GM19395 (cell line): Measurements from ENCODE around the gene BAIAP2.

Experiments used
- ATAC-seq: cut with Tn5 transposase; IDR thresholded peaks from one replicate; pipeline ENCODE4 v1.9.1; 2021; ENCODE audit warnings: mild to moderate bottlenecking, moderate library complexity; ENCODE audit not compliant: unreplicated experiment

Gene BAIAP2

GRCh38 chr17:81034779-81035520 is at the start of gene BAIAP2:
TSS of gene BAIAP2 (plus strand) at chr17:81035151. CDS start at chr17:81035255, 104 bp downstream.
- ATAC-seq, result peak; percentile 57

GRCh38 chr17:80986046-80986445 is 48.9 kb upstream of the BAIAP2 start:
- ATAC-seq, result no peak

- no peak for ATAC-seq
Measured at GRCh38 chr17:80986816-80987475, 48.0 kb upstream of the BAIAP2 start.

GRCh38 chr17:80987941-80988461 is 47.0 kb upstream of the BAIAP2 start:
- no peak for ATAC-seq

- ATAC-seq, result no peak
Measured at GRCh38 chr17:80989586-80989913, 45.4 kb upstream of the BAIAP2 start.

GRCh38 chr17:80990921-80991644 is 43.9 kb upstream of the BAIAP2 start:
- ATAC-seq, result no peak

GRCh38 chr17:80991645-80992076 is 43.3 kb upstream of the BAIAP2 start, which contains the start of gene CHMP6:
TSS of gene CHMP6 (plus strand) at chr17:80991841. CDS start at chr17:80991919, 78 bp downstream.
- ATAC-seq, result no peak

GRCh38 chr17:80992077-80992947 is 42.6 kb upstream of the BAIAP2 start:
- no peak for ATAC-seq

GRCh38 chr17:80992948-80993624 is 41.9 kb upstream of the BAIAP2 start:
- ATAC-seq, result no peak

- no peak for ATAC-seq
Measured at GRCh38 chr17:80995131-80995530, 39.8 kb upstream of the BAIAP2 start.

- ATAC-seq, result no peak
Measured at GRCh38 chr17:80996422-80997305, 38.3 kb upstream of the BAIAP2 start.

GRCh38 chr17:80997424-80998117 is 37.4 kb upstream of the BAIAP2 start:
- no peak for ATAC-seq

GRCh38 chr17:80998118-80998747 is 36.7 kb upstream of the BAIAP2 start:
- no peak for ATAC-seq

GRCh38 chr17:80998748-80999535 is 36.0 kb upstream of the BAIAP2 start:
- no peak for ATAC-seq

- ATAC-seq, result no peak
Measured at GRCh38 chr17:80999536-81000333, 35.2 kb upstream of the BAIAP2 start.

- no peak for ATAC-seq
Measured at GRCh38 chr17:81000334-81000630, 34.7 kb upstream of the BAIAP2 start.
